SU-DHL-6 (cell line): ENCODE measurements around the gene ZNF518A.

Experiments used
- H2AFZ ChIP-seq: fragments of 200-600 bp; sonication (generic); 2 replicates; pipeline ENCODE4 v1.6.1; 2014; ENCODE audit warnings: low read depth, mild to moderate bottlenecking, moderate library complexity, mixed read lengths, antibody characterized with exemption, low read length; ENCODE audit not compliant: severe bottlenecking
- H3F3A ChIP-seq: fragments of 200-600 bp; shearing (Covaris generic); 2 replicates; pipeline ENCODE4 v1.6.0; 2016; ENCODE audit warnings: antibody characterized with exemption, mild to moderate bottlenecking; ENCODE audit not compliant: insufficient read depth
- H3K27ac ChIP-seq: fragments of 200-600 bp; sonication (generic); 2 replicates; pipeline ENCODE4 v1.5.1; 2016; ENCODE audit warnings: low read depth, mild to moderate bottlenecking, low read length, moderate library complexity, mixed read lengths
- H3K27me3 ChIP-seq: fragments of 200-600 bp; sonication (generic), shearing (Covaris generic); 2 replicates; pipeline ENCODE4 v1.6.0; 2014; ENCODE audit warnings: mild to moderate bottlenecking, low read length
- H3K36me3 ChIP-seq: fragments of 200-600 bp; sonication (generic); 2 replicates; pipeline ENCODE4 v1.6.1; 2014; ENCODE audit warnings: mild to moderate bottlenecking, low read length, mixed read lengths
- H3K4me2 ChIP-seq: fragments of 300-600, 200-600 bp; shearing (Covaris generic), sonication (generic); 2 replicates; pipeline ENCODE4 v1.6.0; 2014; ENCODE audit warnings: low read length, low read depth, mild to moderate bottlenecking; ENCODE audit not compliant: poor library complexity, severe bottlenecking
- H3K4me3 ChIP-seq: fragments of 200-600 bp; sonication (generic); 2 replicates; pipeline ENCODE4 v1.5.1; 2014; ENCODE audit warnings: antibody characterized with exemption, low read length, mild to moderate bottlenecking, mixed read lengths; ENCODE audit not compliant: insufficient read depth, poor library complexity, severe bottlenecking
- H3K79me2 ChIP-seq: fragments of 200-600 bp; sonication (generic); 2 replicates; pipeline ENCODE4 v1.6.1; 2014; ENCODE audit warnings: mild to moderate bottlenecking, low read length, moderate library complexity; ENCODE audit not compliant: insufficient read depth
- H3K9ac ChIP-seq: fragments of 200-600 bp; sonication (generic); 2 replicates; pipeline ENCODE4 v1.7.0; 2014; ENCODE audit warnings: mild to moderate bottlenecking, low read length
- H3K9me2 ChIP-seq: fragments of 200-600 bp; sonication (generic); replicated peaks from 2 replicates; pipeline ENCODE4 v1.6.1; 2014; ENCODE audit warnings: low read length; ENCODE audit not compliant: insufficient read depth
- H3K9me3 ChIP-seq: fragments of 200-600 bp; sonication (generic); 2 replicates; pipeline ENCODE4 v1.6.1; 2014; ENCODE audit warnings: low read length, mixed read lengths; ENCODE audit not compliant: insufficient read depth
- H4K20me1 ChIP-seq: fragments of 200-600 bp; sonication (generic); 2 replicates; pipeline ENCODE4 v1.6.1; 2014; ENCODE audit warnings: low read depth, mild to moderate bottlenecking, antibody characterized with exemption, low read length, moderate library complexity, mixed read lengths
- CTCF ChIP-seq: fragments of 200-600 bp; sonication (generic); IDR thresholded peaks from one replicate; pipeline ENCODE4 v1.5.1; 2017; ENCODE audit warnings: antibody characterized with exemption, mild to moderate bottlenecking, low read length, moderate library complexity; ENCODE audit not compliant: insufficient read depth, poor library complexity, severe bottlenecking
- EZH2phosphoT487 ChIP-seq: fragments of 200-600 bp; sonication (generic), shearing (Covaris generic); conservative IDR thresholded peaks from 2 replicates; pipeline ENCODE4 v1.6.1; 2018; ENCODE audit warnings: mild to moderate bottlenecking, antibody characterized with exemption, low read length, moderate library complexity, mixed read lengths

The ZNF518A gene

GRCh38 chr10:96212911-96213310 is 82.8 kb downstream of the ZNF518A start:
- H3K79me2 ChIP-seq: no peaks in the 10 kb centered on the region
- no peak overlapping the region for H3K9ac ChIP-seq
- no peak overlapping the region for H2AFZ ChIP-seq
- no peaks in the 10 kb centered on the region for H3K9me2 ChIP-seq
- TF ChIP-seq CTCF: no peak
- TF ChIP-seq EZH2phosphoT487: no peak
- no peaks in the 10 kb centered on the region for H4K20me1 ChIP-seq
- no peaks in the 10 kb centered on the region for H3K9me3 ChIP-seq
- no peaks in the 10 kb centered on the region for H3K27me3 ChIP-seq
- no peak overlapping the region for H3K4me2 ChIP-seq
- peaks cover 36% of the 10 kb centered on the region; the same call in 1 of the 2 replicates for H3K36me3 ChIP-seq
- no peaks in the 10 kb centered on the region for H3F3A ChIP-seq
- no peak overlapping the region for H3K4me3 ChIP-seq
- H3K27ac ChIP-seq: no peak overlapping the region
